Activated effector memory CD4-positive, alpha-beta T cell treated with anti-CD3 and anti-CD28 coated beads, Interleukin-2, amount 50 U/mL, for 16 hours (primary cell): ENCODE results near the gene PTPRN2.

ENCODE experiments used
- DNase-seq: peaks from one replicate; pipeline ENCODE4 v3.0.0-alpha.2; 2020

PTPRN2 gene

DNA sequence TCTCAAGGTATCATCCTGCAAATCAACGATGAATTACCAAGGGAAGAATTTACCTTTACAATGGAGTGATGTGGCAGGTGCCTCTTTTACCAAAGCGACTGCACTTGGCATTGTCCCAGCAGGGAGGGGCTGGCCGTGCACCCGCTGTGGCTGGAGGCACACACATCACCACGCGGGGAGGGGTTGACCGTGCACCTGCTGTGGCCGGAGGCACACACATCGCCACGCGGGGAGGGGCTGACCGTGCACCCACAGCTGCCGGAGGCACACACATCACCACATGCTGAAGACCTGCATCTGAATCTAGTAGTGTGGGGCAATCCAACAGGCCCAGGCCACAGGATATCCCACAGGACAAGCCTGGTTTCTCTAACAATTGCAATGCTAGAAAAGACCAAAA lies 757.3 kb downstream of the PTPRN2 start:
- DNase-seq: no peak

GRCh38 chr7:157829491-157829890 lies 758.1 kb downstream of the PTPRN2 start:
- DNase-seq: no peak

DNA sequence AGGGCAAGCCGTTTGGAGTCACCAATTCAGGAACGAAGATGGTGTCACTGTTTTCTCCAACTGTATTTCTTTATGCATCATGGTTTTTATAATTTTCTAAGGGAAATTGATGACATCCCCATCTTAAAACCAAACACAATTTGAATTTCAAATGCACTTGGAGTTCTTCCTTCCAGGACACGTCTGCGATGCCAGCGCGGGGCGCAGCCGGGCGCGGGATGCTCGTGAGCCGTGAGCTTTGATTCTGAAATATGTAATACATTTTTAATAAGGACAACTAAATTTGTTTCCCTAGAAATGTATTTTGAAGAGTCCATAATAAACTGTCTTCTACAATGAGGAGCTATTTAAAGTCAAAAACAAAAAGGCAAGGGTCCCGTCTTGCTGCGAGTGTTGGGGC lies 758.7 kb downstream of the PTPRN2 start:
- DNase-seq: no peak

- DNase-seq: no peak
These were observed 759.4 kb downstream of the PTPRN2 start for GRCh38 chr7:157828190-157828589.

DNA sequence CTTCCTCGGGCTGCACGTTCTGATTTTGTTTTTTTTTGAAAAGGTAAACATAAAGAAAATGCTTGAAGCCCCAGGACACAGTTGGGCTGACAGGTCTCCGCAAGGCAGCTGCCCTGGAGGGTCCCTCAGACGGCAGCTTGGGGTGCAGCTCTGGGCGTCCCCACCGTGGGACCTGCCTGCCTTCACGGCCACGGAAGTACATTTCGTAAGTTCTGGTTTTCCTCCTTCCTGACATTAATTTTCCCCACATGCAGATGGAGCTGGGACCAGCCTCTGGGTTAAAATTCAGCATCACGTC lies 759.8 kb downstream of the PTPRN2 start:
- no peak for DNase-seq

DNA sequence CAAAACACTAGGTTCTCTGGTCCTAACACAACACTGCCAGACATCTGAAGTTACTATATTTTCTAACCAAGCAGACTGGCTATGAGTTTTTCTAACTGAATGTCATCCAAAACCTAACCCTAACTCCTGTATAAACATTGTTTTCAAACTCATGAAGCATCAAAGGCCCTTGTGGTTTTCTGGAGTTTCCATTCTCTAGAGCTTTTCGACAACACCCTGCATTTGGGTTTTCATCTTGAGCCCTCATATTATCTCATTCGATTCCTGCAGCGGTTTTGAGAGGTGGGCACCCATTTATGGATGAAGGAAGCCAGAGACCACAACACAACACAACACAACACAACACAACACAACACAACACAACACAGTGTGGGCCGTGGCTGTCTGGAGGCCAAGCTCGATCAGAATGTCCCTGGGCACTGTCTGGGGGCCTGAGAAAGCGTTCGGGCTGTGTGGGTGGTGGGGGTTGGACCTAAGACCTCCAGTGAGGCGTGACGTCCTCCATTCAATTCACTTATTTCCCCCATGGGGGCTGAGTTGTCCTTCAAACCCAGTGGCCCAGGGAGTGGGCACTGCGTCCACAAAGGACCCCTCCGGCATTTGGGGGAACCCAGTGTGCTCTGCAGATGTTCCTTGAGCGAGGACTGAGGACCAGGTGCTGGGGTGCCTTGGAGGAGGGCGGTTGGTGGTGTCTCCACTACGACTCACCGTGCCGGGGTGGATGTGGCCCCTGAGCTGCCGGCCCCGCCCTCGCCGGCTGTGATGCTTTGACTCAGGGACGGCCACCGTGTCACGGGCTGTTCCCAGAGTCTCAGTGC lies 760.4 kb downstream of the PTPRN2 start:
- no peak for DNase-seq

GRCh38 chr7:157826566-157826965 lies 761.1 kb downstream of the PTPRN2 start:
- DNase-seq: no peak

DNA sequence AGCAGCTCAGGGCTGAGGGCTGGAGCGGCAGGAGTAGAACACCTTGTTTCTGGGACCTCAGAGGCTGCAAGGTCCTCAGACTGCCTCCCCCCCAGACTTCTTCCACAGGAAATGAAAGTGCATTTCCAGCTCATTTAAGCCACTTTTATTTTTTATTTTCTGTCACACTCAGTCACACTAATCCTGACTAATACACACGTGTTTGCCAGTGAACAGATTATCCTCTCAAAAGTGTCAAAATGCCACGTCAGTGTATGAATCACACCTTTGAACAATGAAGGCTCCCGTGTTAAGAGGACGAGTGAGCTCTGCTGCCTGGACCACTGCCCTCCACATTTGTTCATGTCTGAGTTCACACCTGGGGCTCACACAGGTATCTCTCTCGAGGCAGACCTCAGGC lies 762.3 kb downstream of the PTPRN2 start:
- DNase-seq: no peak

DNA sequence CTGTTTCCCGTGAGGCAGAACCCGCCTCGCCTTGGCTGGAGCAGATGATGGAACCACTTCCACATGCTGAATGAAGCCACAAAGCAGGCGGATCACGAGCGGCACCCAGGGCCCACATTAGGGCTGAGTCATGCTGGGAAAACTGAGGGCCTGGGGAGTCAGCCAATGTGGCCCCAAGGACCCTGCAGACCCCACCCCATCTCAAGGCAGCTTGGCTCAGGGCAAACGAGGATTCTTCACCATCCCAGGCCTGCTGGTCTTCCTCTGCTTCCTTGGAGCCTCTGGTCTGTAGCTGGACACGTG lies 762.9 kb downstream of the PTPRN2 start:
- DNase-seq: no peak

DNA sequence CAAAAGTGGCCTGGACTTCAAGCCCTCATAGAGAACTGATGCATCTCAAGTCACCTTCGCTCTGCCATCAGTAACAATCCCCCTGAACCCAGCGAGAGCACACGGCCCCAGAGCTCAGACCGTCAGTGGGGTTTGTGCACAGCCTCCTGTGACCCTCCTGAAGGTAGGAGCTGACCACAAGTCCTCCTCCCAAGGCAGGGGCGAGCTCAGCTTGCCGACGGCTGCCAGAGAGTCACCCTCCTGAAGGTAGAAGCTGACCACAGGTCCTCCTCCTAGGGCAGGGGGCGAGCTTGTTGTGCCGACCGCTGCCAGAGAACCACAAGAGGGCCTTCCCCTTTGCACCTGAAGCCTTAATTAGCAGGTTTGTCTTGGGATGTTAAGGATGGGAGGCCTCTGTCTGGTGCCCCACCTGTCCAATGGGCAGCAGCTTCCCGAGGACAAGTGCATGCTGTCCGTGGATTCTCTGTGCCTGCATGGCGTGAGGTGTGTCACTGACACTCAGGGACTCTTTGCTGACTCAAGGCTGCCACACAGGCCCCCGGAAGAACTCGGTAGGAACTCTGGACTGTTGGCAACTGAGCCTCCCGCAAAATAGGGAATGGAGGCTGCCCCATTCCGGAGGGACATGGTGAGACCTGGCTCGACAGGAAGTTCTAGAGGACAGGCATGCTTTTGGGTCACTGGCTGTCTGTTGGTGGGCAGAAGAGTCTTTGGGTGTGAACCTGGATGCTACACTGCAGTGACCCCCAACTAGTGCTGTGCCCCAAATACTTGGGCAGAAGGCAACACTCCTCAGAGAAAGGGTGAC lies 763.4 kb downstream of the PTPRN2 start:
- no peak for DNase-seq

DNA sequence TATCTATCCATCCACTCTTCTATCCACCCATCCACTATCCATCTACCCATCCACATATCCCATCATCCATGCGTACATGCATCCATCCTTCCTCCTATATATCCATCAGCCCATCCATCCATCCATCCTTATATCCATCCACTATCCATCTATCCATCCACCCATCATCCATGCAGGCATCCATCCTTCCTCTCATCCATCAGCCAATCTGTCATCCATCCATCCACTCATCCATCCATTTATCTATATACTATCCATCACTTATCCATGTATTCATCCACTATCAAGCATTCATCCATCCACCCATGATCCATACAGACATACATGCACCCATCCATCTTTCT lies 765.0 kb downstream of the PTPRN2 start:
- DNase-seq: no peak

DNA sequence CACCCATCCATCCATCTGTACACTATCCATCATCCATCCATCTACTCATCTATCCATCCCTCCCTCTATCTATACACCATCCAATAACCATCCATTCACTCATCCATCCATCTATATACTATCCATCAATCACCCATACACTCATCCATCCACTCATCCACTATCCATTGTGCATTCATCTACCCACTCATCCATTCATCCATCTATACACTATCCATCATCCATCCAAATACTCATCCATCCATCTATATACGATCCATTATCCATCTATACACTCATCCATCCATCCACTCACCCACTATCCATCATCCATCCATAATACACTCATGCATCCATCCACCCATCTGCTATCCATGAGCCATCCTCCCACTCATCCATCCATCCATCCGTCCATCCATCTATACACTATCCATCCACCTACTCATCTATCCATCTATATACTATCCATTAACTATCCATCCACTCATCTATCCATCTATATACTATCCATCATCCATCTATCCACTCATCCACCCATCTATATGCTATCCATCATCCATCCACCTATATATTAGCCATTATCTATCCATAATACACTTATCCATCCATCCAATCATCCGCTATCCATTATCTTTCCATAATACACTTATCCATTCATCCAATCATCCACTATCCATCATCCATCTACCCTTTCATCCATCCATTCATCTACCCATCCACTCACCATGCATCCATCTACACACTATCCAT lies 765.5 kb downstream of the PTPRN2 start:
- no peak for DNase-seq

DNA sequence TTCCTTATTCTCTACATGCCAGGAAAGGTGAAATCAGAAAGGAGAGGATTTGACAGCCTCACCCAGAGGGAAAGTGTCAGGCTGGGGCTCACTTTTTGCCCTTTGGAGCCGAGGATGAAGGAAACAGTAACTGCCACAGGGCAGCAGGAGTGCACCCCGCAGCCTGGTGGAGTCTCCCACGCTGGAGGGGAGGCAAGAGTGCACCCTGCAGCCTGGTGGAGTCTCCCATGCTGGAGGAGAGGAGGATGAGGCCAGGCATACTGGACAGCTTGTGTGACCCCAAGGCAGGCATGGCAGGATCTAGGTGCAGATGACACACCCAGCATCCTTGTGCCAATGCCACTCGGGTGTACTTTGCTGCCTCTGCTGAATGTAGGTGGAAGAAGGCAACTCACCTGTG lies 766.8 kb downstream of the PTPRN2 start:
- DNase-seq: no peak

DNA sequence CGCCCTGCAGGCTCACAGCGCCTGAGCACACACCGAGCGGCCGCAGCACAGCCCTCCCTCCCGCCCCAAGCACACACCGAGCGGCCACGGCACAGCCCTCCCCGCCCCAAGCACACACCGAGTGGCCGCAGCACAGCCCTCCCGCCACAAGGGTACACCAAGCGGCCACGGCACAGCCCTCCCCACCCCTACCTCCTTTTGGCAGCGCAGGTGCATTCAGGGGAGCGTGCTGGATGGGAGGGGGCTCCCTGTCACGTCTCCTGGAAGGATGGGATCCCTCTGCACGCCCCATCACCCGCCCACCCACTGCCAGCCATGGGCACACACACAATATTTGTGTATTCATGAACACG lies 768.2 kb downstream of the PTPRN2 start:
- no peak for DNase-seq

DNA sequence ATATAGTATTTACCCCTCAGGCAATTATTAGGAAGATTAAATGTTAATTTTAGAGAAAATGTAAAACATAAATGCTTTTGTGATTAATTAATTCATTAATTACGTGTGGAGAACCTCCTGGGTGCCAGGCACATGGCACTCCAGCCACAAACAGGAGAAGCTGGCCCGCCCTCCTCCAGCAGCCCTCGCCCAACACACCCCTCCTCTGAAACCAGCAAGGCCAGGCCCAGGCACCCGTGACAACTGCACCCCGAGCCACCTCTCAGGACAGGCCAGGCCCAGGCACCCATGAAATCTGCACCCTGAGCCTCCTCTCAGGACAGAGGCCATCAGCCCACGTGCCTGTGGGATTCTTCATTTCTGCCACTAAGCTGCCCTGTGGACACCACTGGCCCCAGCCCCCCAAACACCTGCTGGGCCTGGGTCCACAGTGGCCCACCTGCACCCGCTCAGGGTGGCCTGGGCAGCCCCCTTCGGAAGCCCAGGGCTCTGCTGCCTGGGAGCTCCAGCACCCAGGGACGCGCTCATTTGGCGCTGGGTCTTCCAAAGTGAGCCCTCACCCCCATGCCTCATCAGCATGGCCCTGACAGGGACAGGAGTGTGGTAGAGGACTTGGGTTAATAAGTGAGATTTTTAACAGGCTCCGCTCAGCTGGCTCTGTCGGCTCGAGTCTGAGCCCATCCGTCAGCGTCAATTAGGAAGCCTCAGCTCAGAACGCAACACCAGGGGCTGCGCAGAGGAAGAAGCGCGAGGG lies 768.7 kb downstream of the PTPRN2 start:
- DNase-seq: no peak

DNA sequence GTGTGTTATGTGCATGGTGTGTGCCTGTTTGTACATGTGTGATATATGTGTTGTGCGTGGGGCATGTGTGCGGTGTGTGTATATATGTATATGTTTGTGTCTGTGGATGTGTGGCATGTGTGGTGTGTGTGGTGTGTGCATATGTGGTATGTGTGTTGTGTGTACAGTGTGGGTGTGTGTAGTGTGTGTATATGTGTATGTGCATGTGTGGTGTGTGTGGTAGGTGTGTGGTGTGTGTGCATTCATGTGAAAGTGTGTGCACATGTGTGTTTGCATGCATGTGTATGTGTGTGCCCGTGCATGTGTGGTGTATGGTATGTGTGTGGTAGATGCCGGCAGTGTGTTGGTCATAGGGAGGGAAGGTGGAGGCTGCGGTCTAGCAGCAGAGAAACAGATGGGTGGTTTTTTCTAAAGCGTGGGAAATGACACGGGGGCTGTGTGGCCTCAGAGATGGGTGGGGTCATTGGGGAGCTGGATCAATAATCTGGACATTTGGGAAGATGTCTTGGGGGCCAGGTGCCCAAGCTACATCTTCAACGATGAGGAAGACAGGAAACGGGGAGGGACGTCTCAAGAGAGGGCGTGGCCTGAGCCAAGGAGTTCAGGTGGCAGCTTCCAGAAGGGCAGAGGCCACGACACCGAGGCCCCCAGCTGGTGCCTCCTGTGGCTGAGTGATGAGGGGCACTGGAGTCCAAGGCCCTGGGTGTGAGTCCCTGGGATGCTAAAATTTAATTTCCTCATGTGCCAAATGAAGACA lies 769.5 kb downstream of the PTPRN2 start:
- DNase-seq: no peak

GRCh38 chr7:157817433-157817832 lies 770.2 kb downstream of the PTPRN2 start:
- DNase-seq: no peak

DNA sequence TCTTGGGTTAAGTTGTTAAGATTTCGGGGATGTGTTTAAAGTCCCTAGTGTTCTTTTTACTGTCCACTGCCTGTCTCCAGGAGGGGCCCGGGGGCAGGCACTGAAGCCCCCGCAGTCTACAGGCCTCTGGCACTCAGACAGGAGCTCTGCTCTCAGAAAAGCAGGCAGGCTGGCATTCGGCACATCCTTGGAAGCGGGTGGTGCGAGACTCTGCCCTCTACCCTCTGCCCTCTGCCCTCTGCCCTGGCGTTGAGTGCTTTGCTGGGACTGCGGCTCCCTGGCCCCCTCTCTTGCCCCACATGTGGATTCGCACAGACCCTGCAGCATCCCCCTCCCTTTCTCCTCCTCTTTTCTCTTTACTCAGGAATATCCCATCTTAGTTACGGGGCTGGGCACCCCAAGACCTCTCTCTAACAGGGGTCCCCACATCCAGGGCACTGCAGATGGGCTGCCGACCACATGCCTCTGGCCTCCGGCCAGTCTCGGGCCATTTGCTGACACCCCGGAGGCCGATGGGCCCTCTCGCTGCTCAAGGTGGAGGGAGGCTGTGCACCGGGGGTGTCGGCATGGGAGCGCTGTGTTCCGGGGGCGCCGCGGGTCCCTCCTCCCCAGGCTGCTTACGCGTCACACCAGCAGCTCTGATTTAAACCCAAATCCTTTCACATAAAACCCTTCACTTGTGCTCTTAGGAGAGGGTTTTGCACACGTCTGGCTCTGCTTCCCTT lies 770.9 kb downstream of the PTPRN2 start:
- DNase-seq: no peak

- no peak for DNase-seq
These were observed 771.5 kb downstream of the PTPRN2 start for GRCh38 chr7:157816086-157816485.

GRCh38 chr7:157815706-157816022 lies 772.0 kb downstream of the PTPRN2 start:
- no peak for DNase-seq

GRCh38 chr7:157814931-157815705 lies 772.5 kb downstream of the PTPRN2 start:
- no peak for DNase-seq
